B cell (primary cell): Measurements from ENCODE around the gene DACT2. TPM values are rescaled to one million over a fixed set of nuclear protein-coding genes. Genes with fewer than 3 reads are reported as not detected.

ENCODE experiments used
- ATAC-seq: fragments of 200-7000 bp; cut with Tn5 transposase; one replicate; pipeline ENCODE4 v1.10.0; 2021; ENCODE audit warnings: low read depth, mild to moderate bottlenecking, moderate number of reproducible peaks, moderate library complexity
- CTCF ChIA-PET: fragments of 350-600 bp; sonication (Branson Sonifier 250); formaldehyde crosslinking; loops from one replicate; lab custom pipeline; 2021; ENCODE audit warnings: antibody characterized with exemption, inconsistent platforms; lab: Charles Lee
- POLR2A ChIA-PET: fragments of 350-600 bp; sonication (Branson Sonifier 250); formaldehyde crosslinking; loops from one replicate; lab custom pipeline; 2021; ENCODE audit warnings: antibody characterized with exemption; lab: Charles Lee
- DNase-seq: peaks from one replicate; pipeline ENCODE4 v3.0.0; 2013
- H2AFZ ChIP-seq: 2 replicates; pipeline ENCODE4 v1.6.1; 2012; ENCODE audit warnings: mild to moderate bottlenecking, low read depth, low read length; ENCODE audit not compliant: insufficient read depth, poor library complexity, severe bottlenecking
- H3K27ac ChIP-seq, 2 donors: 1 replicate in 1 of 2; 2 replicates in 1 of 2; pipeline ENCODE4 v1.5.1; 2012 to 2013; ENCODE audit warnings: low read length in 2 of 2, mild to moderate bottlenecking in 2 of 2, moderate library complexity in 1 of 2
- H3K27me3 ChIP-seq, 4 experiments: fragments of 200-600 bp in 1 of 4; sonication (generic) in 1 of 4; replicated peaks in 1 of 4; 1 replicate in 2 of 4; 2 replicates in 2 of 4; pipeline versions ENCODE4 v1.6.1 to v1.7.0; 2013 to 2016; ENCODE audit warnings: low read length in 3 of 4, mild to moderate bottlenecking in 2 of 4, mixed read lengths in 1 of 4, moderate library complexity in 1 of 4; ENCODE audit not compliant: insufficient read depth in 4 of 4, control insufficient read depth in 3 of 4; ENCODE audit errors: control extremely low read depth in 1 of 4
- H3K36me3 ChIP-seq, 2 experiments: replicated peaks in 1 of 2; 1 replicate in 1 of 2; 2 replicates in 1 of 2; pipeline versions ENCODE4 v1.6.1 to v1.7.1; 2013; ENCODE audit warnings: low read length in 1 of 2; ENCODE audit not compliant: insufficient read depth in 2 of 2, control insufficient read depth in 1 of 2; ENCODE audit errors: control extremely low read depth in 1 of 2, extremely low read depth in 1 of 2
- H3K4me1 ChIP-seq, 2 donors: fragments of 200-600 bp in 1 of 2; sonication (generic) in 1 of 2; 1 replicate in 1 of 2; 2 replicates in 1 of 2; pipeline versions ENCODE4 v1.5.1 to v1.6.1; 2013 to 2017; ENCODE audit warnings: low read length in 2 of 2; ENCODE audit not compliant: control insufficient read depth in 2 of 2, insufficient read depth in 2 of 2
- H3K4me2 ChIP-seq: replicated peaks from 2 replicates; pipeline ENCODE3; 2012; ENCODE audit warnings: mild to moderate bottlenecking, low read depth, low read length; ENCODE audit not compliant: poor library complexity, severe bottlenecking
- H3K4me3 ChIP-seq, 5 experiments: fragments of 200-600 bp in 1 of 5; sonication (generic) in 1 of 5; 1 replicate in 3 of 5; 2 replicates in 2 of 5; pipeline versions ENCODE4 v1.5.1 to v1.7.0; 2011 to 2016; ENCODE audit warnings: low read length in 4 of 5, mild to moderate bottlenecking in 4 of 5, low read depth in 2 of 5, control low read depth in 1 of 5, moderate library complexity in 1 of 5; ENCODE audit not compliant: insufficient read depth in 1 of 5; ENCODE audit errors: control extremely low read depth in 1 of 5, extremely low read depth in 1 of 5
- H3K79me2 ChIP-seq: fragments of 200-600 bp; sonication (generic); one replicate; pipeline ENCODE4 v1.6.0; 2016; ENCODE audit warnings: low read length; ENCODE audit not compliant: control insufficient read depth, insufficient read depth
- H3K9ac ChIP-seq: fragments of 200-600 bp; sonication (generic); 2 replicates; pipeline ENCODE4 v1.6.1; 2017; ENCODE audit warnings: mild to moderate bottlenecking, low read length, moderate library complexity
- H3K9me3 ChIP-seq, 3 donors: one replicate each; pipeline versions ENCODE4 v1.6.1 to v1.7.1; 2013; ENCODE audit warnings: low read length in 2 of 3; ENCODE audit not compliant: control insufficient read depth in 2 of 3, insufficient read depth in 1 of 3; ENCODE audit errors: control extremely low read depth in 1 of 3
- H4K20me1 ChIP-seq: 2 replicates; pipeline ENCODE4 v1.6.0; 2012; ENCODE audit warnings: mild to moderate bottlenecking, low read length; ENCODE audit not compliant: insufficient read depth, control insufficient read depth, poor library complexity, severe bottlenecking
- H3K27ac Mint-ChIP-seq: one replicate; pipeline ENCODE4 v1.8.0; 2021; ENCODE audit warnings: mixed read lengths
- H3K27me3 Mint-ChIP-seq: one replicate; pipeline ENCODE4 v1.8.0; 2021; ENCODE audit warnings: mixed read lengths
- H3K4me1 Mint-ChIP-seq: one replicate; pipeline ENCODE4 v1.8.0; 2021; ENCODE audit warnings: mixed read lengths
- H3K4me3 Mint-ChIP-seq: one replicate; pipeline ENCODE4 v1.8.0; 2021; ENCODE audit warnings: mixed read lengths
- H3K9me3 Mint-ChIP-seq: one replicate; pipeline ENCODE4 v1.8.0; 2022; ENCODE audit warnings: mixed read lengths; ENCODE audit not compliant: insufficient read depth
- CTCF ChIP-seq: fragments of 200-600 bp; IDR thresholded peaks from one replicate; pipeline ENCODE4 v1.8.0; 2022; ENCODE audit warnings: antibody characterized with exemption, mild to moderate bottlenecking
- EZH2 ChIP-seq: IDR thresholded peaks from 2 replicates; pipeline ENCODE4 v1.6.1; 2012; ENCODE audit warnings: borderline replicate concordance, low read depth, mild to moderate bottlenecking, moderate library complexity, low read length; ENCODE audit not compliant: insufficient read depth, poor library complexity, severe bottlenecking
- WGBS: methylation state at CpG from one replicate; pipeline ENCODE4 v1.1.5; 2013; ENCODE audit warnings: missing lambda C conversion rate; ENCODE audit not compliant: insufficient coverage; 5-methylcytosine and 5-hydroxymethylcytosine counted together
- intact Hi-C: fragments of 100-400 bp; cut with micrococcal nuclease; formaldehyde crosslinking; loops from one replicate; pipeline ENCODE4 v1.10.0; 2022
- polyA plus RNA-seq: library from polyadenylated mRNA; depleted of rRNA; stranded (reverse); fragments of >200 nt; gene quantifications from 2 replicates; pipeline ENCODE4 v1.2.3, GENCODE V29; 2012
- total RNA-seq, 2 donors: library from RNA; stranded (reverse); fragments of 120-200 nt in 1 of 2; gene quantifications; 1 replicate in 1 of 2; 2 replicates in 1 of 2; pipeline versions ENCODE4 v1.2.3 to v1.2.4, GENCODE V29; 2013 to 2022

The DACT2 gene
- total and polyA plus RNA-seq, 2 donors (not counting 1 experiment from before 2014, with no cell fraction given): not detected

GRCh38 chr6:168333491-168333890 is 13.9 kb upstream of the DACT2 start:
- H3K9me3 Mint-ChIP-seq: no peaks in the 10 kb centered on the region
- Histone ChIP-seq H3K36me3 (no peaks in the 10 kb centered on the region), H2AFZ (no peak overlapping the region), H3K27me3 (no peaks in the 10 kb centered on the region), H3K4me1 (no peaks in the 10 kb centered on the region), H3K9me3 (peaks cover 0 to 14% (median 0%) of the 10 kb centered on the region in 3 donors), H4K20me1 (no peaks in the 10 kb centered on the region), H3K4me2 (no peak overlapping the region), H3K4me3 (no peak overlapping the region), H3K9ac (no peak overlapping the region), H3K79me2 (no peaks in the 10 kb centered on the region), H3K27ac (no peak overlapping the region)
- ChIA-PET POLR2A (no interaction called here), CTCF (no interaction called here)
- intact Hi-C loops: no loop called here
- DNase-seq (no peak), ATAC-seq (no peak)
- H3K27me3 Mint-ChIP-seq: peaks cover 14% of the 10 kb centered on the region
- no peak overlapping the region for H3K4me3 Mint-ChIP-seq
- 67% methylated on average over 3 of the region's 9 CpGs for WGBS
- H3K27ac Mint-ChIP-seq: no peak overlapping the region
- TF ChIP-seq CTCF (no peak), EZH2 (no peak)
- H3K4me1 Mint-ChIP-seq: no peaks in the 10 kb centered on the region

DNA sequence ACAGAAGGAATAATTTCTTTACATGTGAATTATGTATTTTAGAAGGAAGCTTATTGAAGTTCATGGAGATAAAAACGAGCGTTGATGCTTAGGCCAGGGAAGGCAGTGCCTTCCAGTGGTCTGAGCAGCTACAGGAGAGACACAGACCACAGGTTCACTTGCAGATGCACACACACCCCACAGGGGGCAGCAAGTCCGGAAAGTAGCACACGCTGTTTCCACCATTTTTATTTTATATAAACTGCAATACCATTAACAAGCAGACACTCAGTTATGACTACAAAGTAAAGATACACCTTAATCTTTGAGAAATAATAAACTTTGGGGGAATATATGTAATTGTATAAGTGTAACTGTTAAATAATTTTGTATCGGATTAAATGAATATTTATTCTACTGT is 13.5 kb upstream of the DACT2 start:
- Mint-ChIP-seq H3K27ac (no peak overlapping the region), H3K27me3 (peaks cover 15% of the 10 kb centered on the region), H3K4me1 (no peaks in the 10 kb centered on the region), H3K4me3 (no peak overlapping the region), H3K9me3 (no peaks in the 10 kb centered on the region)
- Histone ChIP-seq H3K27ac (no peak overlapping the region), H3K4me1 (no peaks in the 10 kb centered on the region), H3K79me2 (no peaks in the 10 kb centered on the region), H4K20me1 (no peaks in the 10 kb centered on the region), H3K4me3 (no peak overlapping the region), H3K9ac (no peak overlapping the region), H3K27me3 (no peaks in the 10 kb centered on the region), H3K9me3 (peaks cover 0 to 14% (median 0%) of the 10 kb centered on the region in 3 donors), H2AFZ (no peak overlapping the region), H3K36me3 (no peaks in the 10 kb centered on the region), H3K4me2 (no peak overlapping the region)
- intact Hi-C loops: no loop called here
- ChIA-PET POLR2A (no interaction called here), CTCF (no interaction called here)
- DNase-seq (no peak), ATAC-seq (no peak)
- no peak for TF ChIP-seq CTCF
- TF ChIP-seq EZH2: no peak
- WGBS: 91% methylated on average over 3 of the region's 5 CpGs
